ENCODE data around the gene ATF6. TPM values are rescaled to one million over a fixed set of nuclear protein-coding genes. Genes with fewer than 3 reads are reported as not detected.

The ATF6 gene
- total RNA-seq, 1 donor from 2014 or later = 14.6 TPM

GRCh38 chr1:161962091-161962887 is 196.2 kb downstream of the ATF6 start:
- Histone ChIP-seq H3K27ac (ENCODE audit: low read depth, low read length) (peak overlapping the region; percentile 57), H3K4me1 (ENCODE audit: control insufficient read depth in 3 of 3, insufficient read depth in 3 of 3, low read length in 3 of 3) (peaks cover 0 to 2% (median 2%) of the 10 kb centered on the region in 3 donors), H3K4me3 (ENCODE audit: low read length in 3 of 3) (peak overlapping the region in 1 of 3 donors; percentile 57), H3K9ac (ENCODE audit: low read depth in 1 of 3, low read length in 3 of 3) (peak overlapping the region in 2 of 3 donors; percentile 1 to 27), H3K9me3 (ENCODE audit: control insufficient read depth in 3 of 3, low read length in 3 of 3) (no peaks in the 10 kb centered on the region), H3K36me3 (ENCODE audit: control insufficient read depth in 3 of 3, insufficient read depth in 3 of 3, low read length in 3 of 3) (peaks cover 0 to 9% (median 6%) of the 10 kb centered on the region in 3 donors), H3K27me3 (ENCODE audit: control insufficient read depth in 3 of 3, insufficient read depth in 3 of 3, low read length in 3 of 3) (no peaks in the 10 kb centered on the region)

GRCh38 chr1:161966067-161966466 is 199.9 kb downstream of the ATF6 start:
- H3K9ac ChIP-seq (ENCODE audit: low read depth in 1 of 3, low read length in 3 of 3) = no peak overlapping the region
- H3K36me3 ChIP-seq (ENCODE audit: control insufficient read depth in 3 of 3, insufficient read depth in 3 of 3, low read length in 3 of 3) = no peaks in the 10 kb centered on the region

GRCh38 chr1:161970036-161970435 is 203.9 kb downstream of the ATF6 start:
- no peaks in the 10 kb centered on the region for H3K9me3 ChIP-seq (ENCODE audit: control insufficient read depth in 3 of 3, low read length in 3 of 3)
- peaks cover 16 to 29% (median 24%) of the 10 kb centered on the region in 3 donors for H3K4me1 ChIP-seq (ENCODE audit: control insufficient read depth in 3 of 3, insufficient read depth in 3 of 3, low read length in 3 of 3)
- no peak overlapping the region for H3K27ac ChIP-seq (ENCODE audit: low read depth, low read length)
- H3K9ac ChIP-seq (ENCODE audit: low read depth in 1 of 3, low read length in 3 of 3) = no peak overlapping the region
- no peaks in the 10 kb centered on the region for H3K36me3 ChIP-seq (ENCODE audit: control insufficient read depth in 3 of 3, insufficient read depth in 3 of 3, low read length in 3 of 3)
- H3K4me3 ChIP-seq (ENCODE audit: low read length in 3 of 3) = no peak overlapping the region
- H3K27me3 ChIP-seq (ENCODE audit: control insufficient read depth in 3 of 3, insufficient read depth in 3 of 3, low read length in 3 of 3) = no peaks in the 10 kb centered on the region

More at GRCh38 chr1:161966067-161966466, 199.9 kb downstream of the ATF6 start:
- Histone ChIP-seq H3K9me3 (ENCODE audit: control insufficient read depth in 3 of 3, low read length in 3 of 3) (no peaks in the 10 kb centered on the region), H3K4me1 (ENCODE audit: control insufficient read depth in 3 of 3, insufficient read depth in 3 of 3, low read length in 3 of 3) (peaks cover 0 to 11% (median under 1%) of the 10 kb centered on the region in 3 donors), H3K4me3 (ENCODE audit: low read length in 3 of 3) (no peak overlapping the region), H3K27me3 (ENCODE audit: control insufficient read depth in 3 of 3, insufficient read depth in 3 of 3, low read length in 3 of 3) (no peaks in the 10 kb centered on the region), H3K27ac (ENCODE audit: low read depth, low read length) (no peak overlapping the region)

- H3K9me3 ChIP-seq (ENCODE audit: control insufficient read depth in 3 of 3, low read length in 3 of 3) = no peaks in the 10 kb centered on the region
- H3K27ac ChIP-seq (ENCODE audit: low read depth, low read length) = no peak overlapping the region
- no peak overlapping the region for H3K9ac ChIP-seq (ENCODE audit: low read depth in 1 of 3, low read length in 3 of 3)
- H3K27me3 ChIP-seq (ENCODE audit: control insufficient read depth in 3 of 3, insufficient read depth in 3 of 3, low read length in 3 of 3) = no peaks in the 10 kb centered on the region
- no peak overlapping the region for H3K4me3 ChIP-seq (ENCODE audit: low read length in 3 of 3)
- peaks cover 16 to 29% (median 25%) of the 10 kb centered on the region in 3 donors for H3K4me1 ChIP-seq (ENCODE audit: control insufficient read depth in 3 of 3, insufficient read depth in 3 of 3, low read length in 3 of 3)
- no peaks in the 10 kb centered on the region for H3K36me3 ChIP-seq (ENCODE audit: control insufficient read depth in 3 of 3, insufficient read depth in 3 of 3, low read length in 3 of 3)
These were observed 204.5 kb downstream of the ATF6 start for GRCh38 chr1:161970633-161971032.

- Histone ChIP-seq H3K27ac (ENCODE audit: low read depth, low read length) (no peak overlapping the region), H3K4me3 (ENCODE audit: low read length in 3 of 3) (no peak overlapping the region), H3K9ac (ENCODE audit: low read depth in 1 of 3, low read length in 3 of 3) (no peak overlapping the region), H3K27me3 (ENCODE audit: control insufficient read depth in 3 of 3, insufficient read depth in 3 of 3, low read length in 3 of 3) (no peaks in the 10 kb centered on the region), H3K9me3 (ENCODE audit: control insufficient read depth in 3 of 3, low read length in 3 of 3) (no peaks in the 10 kb centered on the region), H3K4me1 (ENCODE audit: control insufficient read depth in 3 of 3, insufficient read depth in 3 of 3, low read length in 3 of 3) (peaks cover 16 to 29% (median 25%) of the 10 kb centered on the region in 3 donors), H3K36me3 (ENCODE audit: control insufficient read depth in 3 of 3, insufficient read depth in 3 of 3, low read length in 3 of 3) (no peaks in the 10 kb centered on the region)
These were observed 206.7 kb downstream of the ATF6 start for GRCh38 chr1:161972828-161973227.

- Histone ChIP-seq H3K9ac (ENCODE audit: low read depth in 1 of 3, low read length in 3 of 3) (peak overlapping the region in 2 of 3 donors; percentile 19 to 43), H3K9me3 (ENCODE audit: control insufficient read depth in 3 of 3, low read length in 3 of 3) (no peaks in the 10 kb centered on the region), H3K4me3 (ENCODE audit: low read length in 3 of 3) (peak overlapping the region in 1 of 3 donors; percentile 5), H3K4me1 (ENCODE audit: control insufficient read depth in 3 of 3, insufficient read depth in 3 of 3, low read length in 3 of 3) (peaks cover 16 to 29% (median 25%) of the 10 kb centered on the region in 3 donors), H3K36me3 (ENCODE audit: control insufficient read depth in 3 of 3, insufficient read depth in 3 of 3, low read length in 3 of 3) (no peaks in the 10 kb centered on the region), H3K27ac (ENCODE audit: low read depth, low read length) (peak overlapping the region; percentile 52), H3K27me3 (ENCODE audit: control insufficient read depth in 3 of 3, insufficient read depth in 3 of 3, low read length in 3 of 3) (no peaks in the 10 kb centered on the region)
These were observed 208.1 kb downstream of the ATF6 start for GRCh38 chr1:161973924-161974845.

- no peaks in the 10 kb centered on the region for H3K36me3 ChIP-seq (ENCODE audit: control insufficient read depth in 3 of 3, insufficient read depth in 3 of 3, low read length in 3 of 3)
- no peak overlapping the region for H3K4me3 ChIP-seq (ENCODE audit: low read length in 3 of 3)
- no peak overlapping the region for H3K27ac ChIP-seq (ENCODE audit: low read depth, low read length)
- H3K4me1 ChIP-seq (ENCODE audit: control insufficient read depth in 3 of 3, insufficient read depth in 3 of 3, low read length in 3 of 3) = peaks cover 12 to 21% (median 17%) of the 10 kb centered on the region in 3 donors
- no peaks in the 10 kb centered on the region for H3K27me3 ChIP-seq (ENCODE audit: control insufficient read depth in 3 of 3, insufficient read depth in 3 of 3, low read length in 3 of 3)
- H3K9me3 ChIP-seq (ENCODE audit: control insufficient read depth in 3 of 3, low read length in 3 of 3) = no peaks in the 10 kb centered on the region
- H3K9ac ChIP-seq (ENCODE audit: low read depth in 1 of 3, low read length in 3 of 3) = no peak overlapping the region
These were observed 212.1 kb downstream of the ATF6 start for GRCh38 chr1:161978011-161978790.

- Histone ChIP-seq H3K4me1 (ENCODE audit: control insufficient read depth in 3 of 3, insufficient read depth in 3 of 3, low read length in 3 of 3) (peaks cover 2 to 6% (median 4%) of the 10 kb centered on the region in 3 donors), H3K9ac (ENCODE audit: low read depth in 1 of 3, low read length in 3 of 3) (no peak overlapping the region), H3K4me3 (ENCODE audit: low read length in 3 of 3) (no peak overlapping the region), H3K36me3 (ENCODE audit: control insufficient read depth in 3 of 3, insufficient read depth in 3 of 3, low read length in 3 of 3) (peaks cover 3 to 8% (median 4%) of the 10 kb centered on the region in 3 donors), H3K27me3 (ENCODE audit: control insufficient read depth in 3 of 3, insufficient read depth in 3 of 3, low read length in 3 of 3) (peaks cover 0 to 8% (median 0%) of the 10 kb centered on the region in 3 donors), H3K27ac (ENCODE audit: low read depth, low read length) (no peak overlapping the region), H3K9me3 (ENCODE audit: control insufficient read depth in 3 of 3, low read length in 3 of 3) (no peaks in the 10 kb centered on the region)
These were observed 215.0 kb downstream of the ATF6 start for GRCh38 chr1:161981126-161981525.

- H3K9me3 ChIP-seq (ENCODE audit: control insufficient read depth in 3 of 3, low read length in 3 of 3) = no peaks in the 10 kb centered on the region
- H3K27me3 ChIP-seq (ENCODE audit: control insufficient read depth in 3 of 3, insufficient read depth in 3 of 3, low read length in 3 of 3) = peaks cover 0 to 11% (median 0%) of the 10 kb centered on the region in 3 donors
- H3K4me1 ChIP-seq (ENCODE audit: control insufficient read depth in 3 of 3, insufficient read depth in 3 of 3, low read length in 3 of 3) = peaks cover 7 to 12% (median 9%) of the 10 kb centered on the region in 3 donors
- H3K27ac ChIP-seq (ENCODE audit: low read depth, low read length) = no peak overlapping the region
- peaks cover 3 to 8% (median 4%) of the 10 kb centered on the region in 3 donors for H3K36me3 ChIP-seq (ENCODE audit: control insufficient read depth in 3 of 3, insufficient read depth in 3 of 3, low read length in 3 of 3)
- no peak overlapping the region for H3K9ac ChIP-seq (ENCODE audit: low read depth in 1 of 3, low read length in 3 of 3)
- H3K4me3 ChIP-seq (ENCODE audit: low read length in 3 of 3) = no peak overlapping the region
These were observed 215.8 kb downstream of the ATF6 start for GRCh38 chr1:161981735-161982506.
